Psoas muscle (tissue), 8 donors: Measurements from ENCODE around the gene NMNAT3. TPM values are rescaled to one million over a fixed set of nuclear protein-coding genes. Genes with fewer than 3 reads are reported as not detected.
"Not testable (repeated sequence)": the region's sequence is repeated elsewhere in the genome, so short reads cannot be mapped to it uniquely, and the experiment has no call there.

ENCODE experiments used
- ATAC-seq, 4 donors: fragments of 200-7000 bp; cut with Tn5 transposase; one replicate each; pipeline ENCODE4 v1.9.1; 2020; ENCODE audit warnings: moderate library complexity in 3 of 4, mild to moderate bottlenecking in 2 of 4
- DNase-seq, 2 donors: peaks; one replicate each; pipeline ENCODE4 v3.0.0-alpha.2; 2020
- H3K27ac ChIP-seq: fragments of 200-600 bp; one replicate; pipeline ENCODE4 v1.8.0; 2022
- H3K27me3 ChIP-seq, 3 donors: fragments of 200-600 bp in 1 of 3; one replicate each; pipeline versions ENCODE4 v1.6.1 to v1.8.0; 2013 to 2022; ENCODE audit warnings: low read length in 2 of 3, mild to moderate bottlenecking in 2 of 3, moderate library complexity in 1 of 3; ENCODE audit not compliant: insufficient read depth in 3 of 3
- H3K36me3 ChIP-seq, 2 donors: fragments of 200-600 bp in 1 of 2; one replicate each; pipeline versions ENCODE4 v1.6.1 to v1.8.0; 2013 to 2022; ENCODE audit warnings: low read depth in 1 of 2, mild to moderate bottlenecking in 1 of 2, moderate library complexity in 1 of 2; ENCODE audit not compliant: insufficient read depth in 1 of 2
- H3K4me1 ChIP-seq: fragments of 200-600 bp; one replicate; pipeline ENCODE4 v1.8.0; 2022
- H3K4me3 ChIP-seq: fragments of 200-600 bp; one replicate; pipeline ENCODE4 v1.8.0; 2022; ENCODE audit warnings: mild to moderate bottlenecking
- H3K9me3 ChIP-seq: fragments of 200-600 bp; one replicate; pipeline ENCODE4 v1.8.0; 2022
- CTCF ChIP-seq: fragments of 200-600 bp; IDR thresholded peaks from one replicate; pipeline ENCODE4 v1.8.0; 2022; ENCODE audit warnings: antibody characterized with exemption
- WGBS, 3 donors: extraction: QIAGEN DNeasy Blood & Tissue Kit; methylation state at CpG; one replicate each; pipeline versions ENCODE4 v1.1.6 to v1.1.7; 2013; 5-methylcytosine and 5-hydroxymethylcytosine counted together
- intact Hi-C, 2 donors: fragments of 100-400 bp; cut with DNase I; formaldehyde crosslinking; loops; one replicate each; pipeline versions ENCODE4 v1.11.0 to v1.14.2; 2022
- polyA plus RNA-seq, 3 donors: library from polyadenylated mRNA; stranded (reverse); fragments of 200-250 nt; gene quantifications; one replicate each; pipeline ENCODE4 v1.2.3, GENCODE V29; 2013
- total RNA-seq, 4 donors: library from RNA; stranded (reverse); fragmentation: NEBNext Ultra II Directional in 2 of 4; extraction: Animal tissue kit (Norgen Biotek cat#: 25700) in 2 of 4; gene quantifications; one replicate each; pipeline versions ENCODE4 v1.2.1 to v1.2.4, GENCODE V29; 2021 to 2023
- donor health status: healthy with polysubstance abuse.
- donor health status: DM: no; HTN: no; CAD: no; lungs with moderate emphysema.
- donor health status: Bipolar disorder and iron deficiency.
- donor health status: healthy.
- donor health status: DM: yes; HTN: yes; CAD: no.
- donor health status: DM: no; HTN: no; CAD: no.
- donor health status: DM: no; HTN: no; CAD: no.
- donor health status: DM: yes; HTN: yes; CAD: no.

Gene NMNAT3
- total and polyA plus RNA-seq, 7 donors, result 6.0 to 14.2 (median 8.9) TPM

- ATAC-seq, result no peak
- intact Hi-C loops, result no loop called here
These were observed 92.0 kb downstream of the NMNAT3 start for GRCh38 chr3:139585820-139586219.

GRCh38 chr3:139583651-139584050 is 94.1 kb downstream of the NMNAT3 start:
- H3K36me3 ChIP-seq, DNase-seq, ATAC-seq, H3K27ac ChIP-seq, H3K27me3 ChIP-seq, H3K9me3 ChIP-seq, H3K4me3 ChIP-seq, H3K4me1 ChIP-seq, intact Hi-C loops: not testable (repeated sequence)
- 95 to 98% (median 97%) methylated on average over 12 of the region's 12 CpGs for WGBS, 3 donors

More at GRCh38 chr3:139585820-139586219, 92.0 kb downstream of the NMNAT3 start:
- TF ChIP-seq CTCF, result no peak
- no peak for DNase-seq
- no peaks in the 10 kb centered on the region for H3K27me3 ChIP-seq
- no peak overlapping the region for H3K27ac ChIP-seq
- H3K4me3 ChIP-seq, result no peak overlapping the region
- WGBS, 3 donors, result 58 to 73% (median 64%) methylated on average over 4 of the region's 4 CpGs
- no peaks in the 10 kb centered on the region for H3K9me3 ChIP-seq
- H3K4me1 ChIP-seq, result no peaks in the 10 kb centered on the region
- no peaks in the 10 kb centered on the region for H3K36me3 ChIP-seq

- no peak overlapping the region for H3K27ac ChIP-seq
- DNase-seq (no peak), ATAC-seq (no peak)
- H3K27me3 ChIP-seq, result no peaks in the 10 kb centered on the region
- H3K36me3 ChIP-seq, result peaks cover 0 to 11% of the 10 kb centered on the region in 2 donors
- WGBS, 3 donors, result 88 to 95% (median 92%) methylated on average over 7 of the region's 7 CpGs
- no peak overlapping the region for H3K4me3 ChIP-seq
- intact Hi-C loops, result no loop called here
- H3K4me1 ChIP-seq, result peaks cover 8% of the 10 kb centered on the region
- no peak for TF ChIP-seq CTCF
- no peaks in the 10 kb centered on the region for H3K9me3 ChIP-seq
These were observed 99.0 kb downstream of the NMNAT3 start for GRCh38 chr3:139578783-139579182.

GRCh38 chr3:139577909-139578308 is 99.9 kb downstream of the NMNAT3 start:
- no peak overlapping the region for H3K4me3 ChIP-seq
- no peaks in the 10 kb centered on the region for H3K27me3 ChIP-seq
- TF ChIP-seq CTCF, result no peak
- no peak overlapping the region for H3K27ac ChIP-seq
- H3K9me3 ChIP-seq, result no peaks in the 10 kb centered on the region
- no peak for DNase-seq
- ATAC-seq, result no peak
- intact Hi-C loops, result no loop called here
- peaks cover 0 to 11% of the 10 kb centered on the region in 2 donors for H3K36me3 ChIP-seq
- H3K4me1 ChIP-seq, result peaks cover 8% of the 10 kb centered on the region

- Histone ChIP-seq H3K4me1 (peaks cover 8% of the 10 kb centered on the region), H3K36me3 (peaks cover 0 to 11% of the 10 kb centered on the region in 2 donors), H3K4me3 (no peak overlapping the region), H3K27me3 (no peaks in the 10 kb centered on the region), H3K27ac (no peak overlapping the region), H3K9me3 (no peaks in the 10 kb centered on the region)
- DNase-seq (no peak), ATAC-seq (no peak)
- 89 to 92% (median 89%) methylated on average over 2 of the region's 2 CpGs for WGBS, 3 donors
- intact Hi-C loops, result no loop called here
- TF ChIP-seq CTCF, result no peak
These were observed 100.4 kb downstream of the NMNAT3 start for GRCh38 chr3:139577346-139577745.
